Umbilical cord (tissue), 2 donors: ENCODE measurements around the gene SOS1. TPM values are rescaled to one million over a fixed set of nuclear protein-coding genes. Genes with fewer than 3 reads are reported as not detected.

Experiments
- DNase-seq: peaks from one replicate; pipeline ENCODE4 v3.0.0-alpha.2; 2015; ENCODE audit warnings: low spot score
- total RNA-seq: library from RNA; depleted of rRNA; stranded (reverse); fragments of >200 nt; gene quantifications from one replicate; pipeline ENCODE4 v1.2.3, GENCODE V29; 2014; ENCODE audit warnings: low replicate concordance; ENCODE audit not compliant: insufficient read depth

Gene SOS1
- total RNA-seq, 1 donor from 2014 or later, result 27.9 TPM

DNA sequence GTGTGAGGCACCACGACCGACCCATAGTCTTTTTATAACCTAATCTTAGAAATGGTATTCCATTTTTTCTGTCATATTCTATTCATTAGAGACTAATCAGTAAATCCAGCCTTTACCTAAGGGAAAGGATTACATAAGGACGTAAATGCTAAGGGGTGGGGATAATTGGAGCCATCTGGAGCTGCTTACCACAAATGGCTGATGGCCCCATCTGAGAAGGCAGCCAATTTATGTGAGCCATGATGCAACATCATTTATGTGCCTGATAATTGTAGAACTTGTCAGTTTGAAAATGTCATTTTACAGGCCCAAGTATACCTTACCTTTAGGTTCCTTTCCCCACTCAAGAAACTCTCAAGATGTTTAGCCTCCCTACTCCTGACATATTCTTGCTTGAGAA, 187.2 kb downstream of the SOS1 start:
- DNase-seq, result no peak

DNA sequence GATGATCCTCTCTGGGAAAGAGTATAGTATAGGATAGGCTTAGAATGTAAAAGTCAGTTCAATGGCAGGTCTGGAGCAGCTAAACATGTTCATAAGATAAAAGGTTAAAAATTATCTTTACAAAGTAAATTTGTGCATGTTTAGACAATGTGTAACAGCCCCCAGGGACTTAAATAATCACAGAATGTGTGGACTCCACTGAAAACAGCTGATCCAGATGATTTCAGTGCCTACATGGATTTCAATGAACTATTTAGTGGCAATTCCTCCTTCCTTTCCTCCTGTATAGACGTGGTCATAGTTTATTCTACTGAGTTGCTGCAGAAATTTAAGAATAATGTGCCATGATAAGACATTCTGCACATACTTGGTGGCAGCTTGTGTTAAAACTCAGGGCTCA, 188.3 kb downstream of the SOS1 start:
- DNase-seq, result no peak

Other genes starting within 250 kb of the SOS1 start
- gene DHX57, start 245.1 kb downstream of the SOS1 start, total RNA-seq, result 31.1 TPM
- gene MORN2, start 245.1 kb downstream of the SOS1 start, total RNA-seq, result 17.3 TPM
- 1.2 TPM for gene ARHGEF33, start 231.2 kb downstream of the SOS1 start, total RNA-seq
- gene CDKL4, start 122.9 kb upstream of the SOS1 start, total RNA-seq, result 8.2 TPM